ENCODE measurements around the gene B4GALT4. TPM values are rescaled to one million over a fixed set of nuclear protein-coding genes. Genes with fewer than 3 reads are reported as not detected.
A peak's percentile ranks its signal among the peaks of the same experiment; 100 is the strongest.

B4GALT4 gene
- 134 and 193 TPM in 2 replicates for polyA plus RNA-seq (2011; rRNA removed)
- 79.4 and 85.4 TPM in 2 replicates for polyA plus RNA-seq (2012; cell fraction: cytosol; rRNA removed)
- 41.2 and 64.4 TPM in 2 replicates for polyA plus RNA-seq (2012; cell fraction: nucleus; rRNA removed)
- 95.1 to 101 TPM (median 98.6 TPM) in 3 replicates for polyA plus RNA-seq (2017; fragmentation: RNase III; extraction: RNeasy Plus Mini Kit Qiagen cat#74134 plus additional on column Dnase treatment)
- polyA minus RNA-seq (2011; rRNA and poly(A)+ RNA removed) = 107 and 108 TPM in 2 replicates

GRCh38 chr3:119240591-119241434 lies at the start of gene B4GALT4:
Gene B4GALT4, minus strand, starts transcription at chr3:119240878. Its CDS starts 10,779 bp downstream, at chr3:119230099.
- FAIRE-seq = no peak
- CTCF ChIA-PET = interaction anchor here (0.6 to 4.0 kb wide), 40 partner anchors 11 to 441 kb away, joined by 3 to 65 read pairs (median 4); partner anchors contain the start of genes ARHGAP31, IGSF11 and TEX55
- POLR2A ChIA-PET = interaction anchor here (0.5 to 2.2 kb wide), 22 partner anchors 10 to 440 kb away, joined by 3 to 18 read pairs (median 4); partner anchors contain the start of genes IGSF11, TIMMDC1, TMEM39A and UPK1B
- TF ChIP-seq KDM1A (IDR thresholded peaks at IDR 0.05; ENCODE audit: low read depth) (peak; percentile 88), HOXA7 (CRISPR knock-in tag; IDR thresholded peaks at IDR 0.05) (no peak), HOXB13 (CRISPR knock-in tag; IDR thresholded peaks at IDR 0.05; ENCODE audit: low read depth) (no peak), CBX8 (IDR thresholded peaks at IDR 0.05) (no peak), ESRRA (IDR thresholded peaks at IDR 0.05; ENCODE audit: borderline replicate concordance, low read length) (no peak), RAD21 (conservative IDR thresholded peaks at IDR 0.05 in 1 of 2, IDR thresholded peaks at IDR 0.05 in 1 of 2) (peak in 1 of 2 experiments; percentile 10; a peak in 1 of 5 replicates), FOXS1 (CRISPR knock-in tag; IDR thresholded peaks at IDR 0.05) (no peak), BCL3 (IDR thresholded peaks at IDR 0.05) (peak; percentile 91), JUNB (IDR thresholded peaks at IDR 0.05) (no peak), NR3C1 (IDR thresholded peaks at IDR 0.05) (no peak), MYC (IDR thresholded peaks at IDR 0.05; ENCODE audit: borderline replicate concordance, low read length) (no peak), FOSL2 (IDR thresholded peaks at IDR 0.05) (no peak), FOSL2 (CRISPR knock-in tag; IDR thresholded peaks at IDR 0.05) (peak; percentile 8; the same call in 1 of the 2 replicates), CEBPB (IDR thresholded peaks at IDR 0.05) (no peak), POLR2AphosphoS2 (conservative IDR thresholded peaks at IDR 0.05; ENCODE audit: low read length) (no peak), RCOR1 (IDR thresholded peaks at IDR 0.05; ENCODE audit: low read depth, low read length) (no peak), ATOH8 (CRISPR knock-in tag; IDR thresholded peaks at IDR 0.05; ENCODE audit: low read depth) (no peak), RARB (CRISPR knock-in tag; IDR thresholded peaks at IDR 0.05) (no peak), RNF2 (IDR thresholded peaks at IDR 0.05; ENCODE audit: borderline replicate concordance, low read depth) (no peak), TP53 (CRISPR knock-in tag; IDR thresholded peaks at IDR 0.05) (no peak), ZFP36 (IDR thresholded peaks at IDR 0.05; ENCODE audit: borderline replicate concordance, partially characterized antibody) (no peak), HOXB5 (CRISPR knock-in tag; IDR thresholded peaks at IDR 0.05) (no peak), RFX5 (IDR thresholded peaks at IDR 0.05) (no peak), HMGXB4 (CRISPR knock-in tag; IDR thresholded peaks at IDR 0.05; ENCODE audit: borderline replicate concordance) (no peak), MAZ (IDR thresholded peaks at IDR 0.05; ENCODE audit: borderline replicate concordance, low read depth, low read length) (no peak), USF2 (IDR thresholded peaks at IDR 0.05) (no peak), SMC3 (IDR thresholded peaks at IDR 0.05) (no peak), ELK1 (IDR thresholded peaks at IDR 0.05; ENCODE audit: low read depth, low read length) (no peak), E2F6 (IDR thresholded peaks at IDR 0.05; ENCODE audit: borderline replicate concordance, low read depth) (peak; percentile 97), PHF8 (IDR thresholded peaks at IDR 0.05; ENCODE audit: borderline replicate concordance, low read depth) (peak; percentile 89), HEYL (CRISPR knock-in tag; IDR thresholded peaks at IDR 0.05) (no peak)

More at GRCh38 chr3:119240591-119241434, at the start of gene B4GALT4:
- DNase-seq (ENCODE audit: low read depth in 1 of 2, low spot score in 1 of 2) (peak; percentile 67 to 90), ATAC-seq (peak; percentile 94 to 95)
- H3K9me3 ChIP-seq = no peaks in the 10 kb centered on the region
- peaks cover 33% of the 10 kb centered on the region for H3K4me1 ChIP-seq
- H3K4me2 ChIP-seq = peak within 1 kb of the TSS; percentile 92
- WGBS (ENCODE audit: missing lambda C conversion rate) = 2% methylated on average over 23 of the region's 70 CpGs
- H3K27ac ChIP-seq = peak within 1 kb of the TSS; percentile 92 to 99
- peak within 1 kb of the TSS; percentile 80 for H3K4me3 ChIP-seq

All from A549 (cell line).